HepG2 (cell line): Measurements from ENCODE around the gene PCNT. TPM values are rescaled to one million over a fixed set of nuclear protein-coding genes. Genes with fewer than 3 reads are reported as not detected.

Experiments
- ATAC-seq: fragments of 200-7000 bp; cut with Tn5 transposase; 3 replicates; pipeline ENCODE4 v1.9.1; 2020; ENCODE audit warnings: mild to moderate bottlenecking, moderate library complexity
- BruUV-seq: library from RNA; stranded (reverse); fragments of 400-500 nt; replicated peaks from 2 replicates; lab custom pipeline; 2021; lab: Mats Ljungman, UMichigan
- CTCF ChIA-PET: fragments of 300-600 bp; formaldehyde crosslinking; extraction: SDS; loops from one replicate; lab custom pipeline; 2021; ENCODE audit warnings: low total read pairs, inconsistent platforms, low intra/inter-chr PET ratio; lab: Yijun Ruan, JAX
- POLR2A ChIA-PET: fragments of 350-600 bp; sonication (Branson Sonifier 250); formaldehyde crosslinking; loops from one replicate; lab custom pipeline; 2020; ENCODE audit warnings: antibody characterized with exemption, inconsistent platforms; lab: Yijun Ruan, JAX
- DNase-seq: peaks from one replicate; pipeline ENCODE4 v3.0.0-alpha.2; 2015; ENCODE audit warnings: low spot score
- FAIRE-seq: peaks from 3 replicates; lab custom pipeline; 2011; peaks lifted over from hg19 to GRCh38; lab: Jason Lieb, UNC
- H2AFZ ChIP-seq: one replicate; pipeline ENCODE4 v1.6.1; 2011; ENCODE audit warnings: low read length, inconsistent platforms
- H3K27ac ChIP-seq: fragments of 300-600 bp; 3 replicates; pipeline ENCODE4 v1.8.0; 2011; ENCODE audit warnings: mixed run types, mild to moderate bottlenecking, mixed read lengths, low read length, inconsistent platforms; ENCODE audit not compliant: insufficient read depth; ENCODE audit errors: extremely low read length
- H3K27me3 ChIP-seq, 2 experiments: fragments of 200-600 bp in 1 of 2; 2 replicates in 1 of 2; 3 replicates in 1 of 2; pipeline versions ENCODE4 v1.6.0 to v1.8.0; 2011; ENCODE audit warnings: low read length in 2 of 2, mild to moderate bottlenecking in 2 of 2, moderate library complexity in 2 of 2, inconsistent platforms in 1 of 2; ENCODE audit not compliant: insufficient read depth in 2 of 2, control insufficient read depth in 1 of 2
- H3K36me3 ChIP-seq, 2 experiments: fragments of 200-600 bp in 1 of 2; replicated peaks in 1 of 2; 2 replicates in 1 of 2; 3 replicates in 1 of 2; pipeline versions ENCODE4 v1.5.1 to v1.8.0; 2011; ENCODE audit warnings: low read length in 2 of 2, inconsistent platforms in 1 of 2; ENCODE audit not compliant: insufficient read depth in 2 of 2, control insufficient read depth in 1 of 2
- H3K4me1 ChIP-seq: 2 replicates; pipeline ENCODE4 v1.5.1; 2012; ENCODE audit warnings: low read length, inconsistent platforms; ENCODE audit not compliant: insufficient read depth
- H3K4me2 ChIP-seq: 2 replicates; pipeline ENCODE4 v1.6.0; 2011; ENCODE audit warnings: low read depth, low read length, inconsistent platforms
- H3K4me3 ChIP-seq, 3 experiments: fragments of 200-600 bp in 1 of 3; sonication (generic), shearing (Covaris generic) in 1 of 3; replicated peaks in 1 of 3; 2 replicates each; pipeline ENCODE4 v1.5.1; 2011 to 2016; ENCODE audit warnings: low read length in 3 of 3, inconsistent platforms in 2 of 3, low read depth in 2 of 3, mild to moderate bottlenecking in 2 of 3, control low read depth in 1 of 3, mixed read lengths in 1 of 3; ENCODE audit not compliant: insufficient read depth in 1 of 3
- H3K79me2 ChIP-seq: one replicate; pipeline ENCODE4 v1.6.1; 2011; ENCODE audit warnings: low read length, inconsistent platforms; ENCODE audit not compliant: insufficient read depth
- H3K9ac ChIP-seq: 2 replicates; pipeline ENCODE4 v1.6.0; 2011; ENCODE audit warnings: mild to moderate bottlenecking, low read depth, low read length, inconsistent platforms; ENCODE audit not compliant: insufficient read depth
- H3K9me3 ChIP-seq: 2 replicates; pipeline ENCODE4 v1.5.1; 2012; ENCODE audit warnings: mild to moderate bottlenecking, low read length
- H4K20me1 ChIP-seq: 2 replicates; pipeline ENCODE4 v1.6.0; 2011; ENCODE audit warnings: inconsistent platforms, mild to moderate bottlenecking, low read length, moderate library complexity; ENCODE audit not compliant: insufficient read depth
- AGO2 ChIP-seq: fragments of 200-400 bp; formaldehyde crosslinking; optimal IDR thresholded peaks from 2 replicates; pipeline ENCODE3; 2017; ENCODE audit warnings: mild to moderate bottlenecking, low read depth, low read length, moderate library complexity
- PAF1 ChIP-seq: IDR thresholded peaks from 2 replicates; pipeline ENCODE4 v1.6.1; 2016; ENCODE audit warnings: missing genetic modification reagents, missing compliant biosample characterization
- RFX5 ChIP-seq: IDR thresholded peaks from 2 replicates; pipeline ENCODE4 v1.6.1; 2011; ENCODE audit warnings: low read depth, low read length, improper control_type of control experiment
- ZNF768 ChIP-seq: sonication (generic); formaldehyde crosslinking; IDR thresholded peaks from 2 replicates; pipeline ENCODE4 v1.4.0; 2020; ENCODE audit warnings: missing genetic modification reagents
- WGBS: methylation state at CpG from one replicate; pipeline ENCODE4 v1.1.6; 2017; ENCODE audit warnings: low lambda C conversion rate; 5-methylcytosine and 5-hydroxymethylcytosine counted together
- in situ Hi-C: cut with HindIII; loops from 2 replicates; pipeline ENCODE4 v1.10.0; 2017; ENCODE audit warnings: low pct_unique_long_range_greater_than_20kb; ENCODE audit not compliant: extremely low pct_ligation_motif_present
- intact Hi-C: fragments of 100-400 bp; cut with micrococcal nuclease; formaldehyde crosslinking; loops from one replicate; pipeline ENCODE4 v1.10.0; 2022; ENCODE audit not compliant: unreplicated experiment
- polyA plus RNA-seq, 8 experiments: library from polyadenylated mRNA; depleted of rRNA in 3 of 8; stranded (reverse) in 7 of 8; unstranded in 1 of 8; fragments of >200 nt; fragmentation: Illumina TruSeq in 4 of 8; extraction: Trizol in 4 of 8; gene quantifications; 2 replicates each; pipeline versions ENCODE4 v1.2.1 to v1.2.3, GENCODE V29; 2011 to 2016; ENCODE audit warnings: low read depth in 4 of 8, missing spikeins in 1 of 8, mixed read lengths in 1 of 8; ENCODE audit not compliant: insufficient read depth in 1 of 8
- total RNA-seq, 5 experiments: library from RNA; depleted of rRNA; stranded (reverse); fragments of >200 nt; fragmentation: Illumina TruSeq; extraction: Trizol; gene quantifications; 2 replicates each; pipeline ENCODE4 v1.2.3, GENCODE V29; 2016; ENCODE audit warnings: low read depth in 1 of 5
- TF ChIP-seq, protein P1 (sequence below): sonication (generic); formaldehyde crosslinking; IDR thresholded peaks from 2 replicates; pipeline ENCODE4 v1.4.0; 2020; ENCODE audit warnings: missing genetic modification reagents

The PCNT gene
- total and polyA plus RNA-seq, 2 of the 13 experiments (the other 11 are each of a cell fraction or from before 2014, with no cell fraction given): 5.6 to 12.4 TPM

DNA sequence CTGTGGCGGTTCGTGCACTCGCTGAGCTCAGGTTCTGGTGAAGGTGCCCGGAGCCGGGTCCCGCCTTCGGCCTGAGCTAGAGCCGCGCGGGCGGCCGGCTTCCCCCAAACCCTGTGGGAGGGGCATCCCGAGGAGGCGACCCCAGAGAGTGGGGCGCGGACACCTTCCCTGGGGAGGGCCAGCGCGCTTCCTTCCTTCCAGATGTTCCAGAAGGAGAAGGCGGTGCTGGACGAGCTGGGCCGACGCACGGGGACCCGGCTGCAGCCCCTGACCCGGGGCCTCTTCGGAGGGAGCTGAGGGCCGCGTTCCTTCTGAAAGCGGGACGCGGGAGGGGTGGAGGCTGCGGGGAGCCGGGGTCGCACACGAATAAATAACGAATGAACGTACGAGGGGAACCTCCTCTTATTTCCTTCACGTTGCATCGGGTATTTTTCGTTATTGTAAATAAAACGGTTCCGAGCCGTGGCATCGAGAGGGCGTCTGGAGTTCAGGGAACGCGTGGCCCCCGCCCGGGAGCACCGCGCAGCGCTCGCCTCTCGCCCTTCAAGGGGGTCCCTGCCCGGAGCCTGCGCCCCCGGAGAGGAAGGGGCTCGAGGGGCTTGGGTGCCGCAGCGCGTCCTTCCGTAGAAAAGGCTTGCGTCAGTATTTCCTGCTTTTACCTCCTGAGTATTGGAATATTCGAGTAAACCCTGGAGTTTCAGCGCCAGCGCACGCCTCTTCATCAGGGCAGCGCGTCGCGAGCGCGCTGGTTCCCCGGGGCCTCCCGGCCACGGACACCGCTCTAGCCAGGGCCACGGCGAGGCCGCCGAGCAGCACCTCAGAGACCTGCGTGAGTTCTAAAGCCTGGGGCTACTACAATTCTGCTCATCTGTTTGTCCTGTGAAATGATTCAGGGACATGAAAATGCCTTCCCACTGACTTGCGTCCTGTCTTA, 26.4 kb upstream of the PCNT start:
- no peak overlapping the region for H2AFZ ChIP-seq
- H3K4me2 ChIP-seq: no peak overlapping the region
- H3K27ac ChIP-seq: no peak overlapping the region

DNA sequence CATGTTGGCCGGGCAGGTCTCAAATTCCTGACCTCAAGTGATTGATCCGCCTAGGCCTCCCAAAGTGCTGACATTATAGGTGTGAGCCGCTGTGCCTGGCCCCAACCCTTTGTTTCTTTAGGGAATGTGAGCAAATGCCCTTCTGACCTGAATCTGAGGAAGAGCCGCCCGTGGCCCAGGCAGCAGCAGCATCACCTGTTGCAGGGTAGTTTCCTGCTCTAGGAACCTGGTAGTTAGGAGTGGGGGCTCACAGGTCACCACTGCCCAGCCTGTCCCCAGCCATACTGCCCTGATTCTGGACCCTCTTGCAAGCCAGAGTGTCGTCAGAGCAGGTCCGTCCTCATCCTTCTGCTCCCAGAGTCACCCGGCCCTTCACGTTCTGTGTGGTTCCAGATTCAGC, 24.8 kb upstream of the PCNT start:
- Histone ChIP-seq H3K9ac (no peak overlapping the region), H3K9me3 (no peaks in the 10 kb centered on the region), H3K4me3 (no peak overlapping the region), H3K79me2 (no peaks in the 10 kb centered on the region), H3K4me2 (no peak overlapping the region), H3K27me3 (no peaks in the 10 kb centered on the region), H3K27ac (no peak overlapping the region), H3K36me3 (peaks cover 0 to 12% of the 10 kb centered on the region in 2 experiments; a peak in 1 of 5 replicates), H3K4me1 (peaks cover 22% of the 10 kb centered on the region; the same call in 1 of the 2 replicates)
- DNase-seq (no peak), FAIRE-seq (no peak), ATAC-seq (no peak)
- intact Hi-C loops: no loop called here
- CTCF ChIA-PET: no interaction called here
- 80% methylated on average over 9 of the region's 9 CpGs for WGBS
- no TSS peak for BruUV-seq
- in situ Hi-C loops: no loop called here
- POLR2A ChIA-PET: no interaction called here
- peak; percentile 93 for TF ChIP-seq RFX5
- TF ChIP-seq, protein P1, sequence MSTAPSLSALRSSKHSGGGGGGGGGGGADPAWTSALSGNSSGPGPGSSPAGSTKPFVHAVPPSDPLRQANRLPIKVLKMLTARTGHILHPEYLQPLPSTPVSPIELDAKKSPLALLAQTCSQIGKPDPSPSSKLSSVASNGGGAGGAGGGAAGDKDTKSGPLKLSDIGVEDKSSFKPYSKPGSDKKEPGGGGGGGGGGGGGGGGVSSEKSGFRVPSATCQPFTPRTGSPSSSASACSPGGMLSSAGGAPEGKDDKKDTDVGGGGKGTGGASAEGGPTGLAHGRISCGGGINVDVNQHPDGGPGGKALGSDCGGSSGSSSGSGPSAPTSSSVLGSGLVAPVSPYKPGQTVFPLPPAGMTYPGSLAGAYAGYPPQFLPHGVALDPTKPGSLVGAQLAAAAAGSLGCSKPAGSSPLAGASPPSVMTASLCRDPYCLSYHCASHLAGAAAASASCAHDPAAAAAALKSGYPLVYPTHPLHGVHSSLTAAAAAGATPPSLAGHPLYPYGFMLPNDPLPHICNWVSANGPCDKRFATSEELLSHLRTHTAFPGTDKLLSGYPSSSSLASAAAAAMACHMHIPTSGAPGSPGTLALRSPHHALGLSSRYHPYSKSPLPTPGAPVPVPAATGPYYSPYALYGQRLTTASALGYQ (CRISPR knock-in tag): no peak
- TF ChIP-seq, all 625 proteins: peak for 1
- H4K20me1 ChIP-seq: no peaks in the 10 kb centered on the region
- H2AFZ ChIP-seq: no peak overlapping the region

More for the DNA sequence above, 26.4 kb upstream of the PCNT start:
- CTCF ChIA-PET: no interaction called here
- TF ChIP-seq AGO2 (peak; percentile 61), PAF1 (CRISPR knock-in tag) (no peak), ZNF768 (CRISPR knock-in tag) (no peak)
- WGBS: 96% methylated on average over 79 of the region's 84 CpGs
- ATAC-seq (no peak), DNase-seq (no peak), FAIRE-seq (no peak)
- Histone ChIP-seq H3K9ac (no peak overlapping the region), H4K20me1 (no peaks in the 10 kb centered on the region), H3K9me3 (no peaks in the 10 kb centered on the region), H3K4me3 (no peak overlapping the region), H3K4me1 (peaks cover 22% of the 10 kb centered on the region; the same call in 1 of the 2 replicates), H3K79me2 (no peaks in the 10 kb centered on the region), H3K36me3 (peaks cover 0 to 12% of the 10 kb centered on the region in 2 experiments; a peak in 1 of 5 replicates), H3K27me3 (no peaks in the 10 kb centered on the region)
- intact Hi-C loops: no loop called here
- BruUV-seq: no TSS peak
- in situ Hi-C loops: no loop called here
- POLR2A ChIA-PET: no interaction called here
